Liver (tissue), 3 donors: Measurements from ENCODE around the gene LMF1.

Source experiments
- CTCF ChIP-seq: fragments of 150-350 bp; IDR thresholded peaks from 2 replicates; pipeline ENCODE4 v1.5.1; 2017; ENCODE audit warnings: improper control_type of control experiment, low read depth, low read length; ENCODE audit not compliant: missing input control
- HNF4G ChIP-seq: IDR thresholded peaks from 2 replicates; pipeline ENCODE4 v1.6.1; 2016; ENCODE audit warnings: antibody characterized with exemption
- MAX ChIP-seq: IDR thresholded peaks from 2 replicates; pipeline ENCODE4 v1.6.1; 2016; ENCODE audit warnings: antibody characterized with exemption
- RAD21 ChIP-seq, 2 donors: IDR thresholded peaks; 2 replicates each; pipeline ENCODE4 v1.6.1; 2016; ENCODE audit warnings: antibody characterized with exemption in 2 of 2, mild to moderate bottlenecking in 2 of 2
- YY1 ChIP-seq: IDR thresholded peaks from 2 replicates; pipeline ENCODE4 v1.6.1; 2016; ENCODE audit warnings: antibody characterized with exemption, mild to moderate bottlenecking
- TF ChIP-seq, protein P1 (sequence below): IDR thresholded peaks from 2 replicates; pipeline ENCODE4 v1.6.1; 2016; ENCODE audit warnings: antibody characterized with exemption
- TF ChIP-seq, protein P2 (sequence below): IDR thresholded peaks from 2 replicates; pipeline ENCODE4 v1.6.1; 2016; ENCODE audit warnings: antibody characterized with exemption, mild to moderate bottlenecking
- donor health status: healthy.
- donor health status: healthy.

DNA sequence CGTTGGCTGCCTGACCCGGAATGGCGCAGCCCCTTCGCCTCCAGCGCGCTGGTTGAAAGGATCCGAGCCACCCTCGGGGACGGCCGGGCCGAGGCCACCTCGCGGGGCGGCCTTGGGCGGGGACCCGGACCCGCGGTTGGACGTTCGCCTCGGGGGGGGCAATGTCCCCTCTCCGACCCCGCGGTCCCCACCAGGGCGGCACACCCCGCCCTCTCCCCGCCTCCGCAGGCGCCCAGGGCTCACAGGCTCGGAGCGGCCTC is 9.7 kb upstream of the LMF1 start:
- TF ChIP-seq CTCF = no peak
- TF ChIP-seq, protein P1, sequence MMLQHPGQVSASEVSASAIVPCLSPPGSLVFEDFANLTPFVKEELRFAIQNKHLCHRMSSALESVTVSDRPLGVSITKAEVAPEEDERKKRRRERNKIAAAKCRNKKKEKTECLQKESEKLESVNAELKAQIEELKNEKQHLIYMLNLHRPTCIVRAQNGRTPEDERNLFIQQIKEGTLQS = no peak
- TF ChIP-seq HNF4G = no peak
- TF ChIP-seq, protein P2, sequence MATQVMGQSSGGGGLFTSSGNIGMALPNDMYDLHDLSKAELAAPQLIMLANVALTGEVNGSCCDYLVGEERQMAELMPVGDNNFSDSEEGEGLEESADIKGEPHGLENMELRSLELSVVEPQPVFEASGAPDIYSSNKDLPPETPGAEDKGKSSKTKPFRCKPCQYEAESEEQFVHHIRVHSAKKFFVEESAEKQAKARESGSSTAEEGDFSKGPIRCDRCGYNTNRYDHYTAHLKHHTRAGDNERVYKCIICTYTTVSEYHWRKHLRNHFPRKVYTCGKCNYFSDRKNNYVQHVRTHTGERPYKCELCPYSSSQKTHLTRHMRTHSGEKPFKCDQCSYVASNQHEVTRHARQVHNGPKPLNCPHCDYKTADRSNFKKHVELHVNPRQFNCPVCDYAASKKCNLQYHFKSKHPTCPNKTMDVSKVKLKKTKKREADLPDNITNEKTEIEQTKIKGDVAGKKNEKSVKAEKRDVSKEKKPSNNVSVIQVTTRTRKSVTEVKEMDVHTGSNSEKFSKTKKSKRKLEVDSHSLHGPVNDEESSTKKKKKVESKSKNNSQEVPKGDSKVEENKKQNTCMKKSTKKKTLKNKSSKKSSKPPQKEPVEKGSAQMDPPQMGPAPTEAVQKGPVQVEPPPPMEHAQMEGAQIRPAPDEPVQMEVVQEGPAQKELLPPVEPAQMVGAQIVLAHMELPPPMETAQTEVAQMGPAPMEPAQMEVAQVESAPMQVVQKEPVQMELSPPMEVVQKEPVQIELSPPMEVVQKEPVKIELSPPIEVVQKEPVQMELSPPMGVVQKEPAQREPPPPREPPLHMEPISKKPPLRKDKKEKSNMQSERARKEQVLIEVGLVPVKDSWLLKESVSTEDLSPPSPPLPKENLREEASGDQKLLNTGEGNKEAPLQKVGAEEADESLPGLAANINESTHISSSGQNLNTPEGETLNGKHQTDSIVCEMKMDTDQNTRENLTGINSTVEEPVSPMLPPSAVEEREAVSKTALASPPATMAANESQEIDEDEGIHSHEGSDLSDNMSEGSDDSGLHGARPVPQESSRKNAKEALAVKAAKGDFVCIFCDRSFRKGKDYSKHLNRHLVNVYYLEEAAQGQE = no peak
- no peak for TF ChIP-seq MAX
- no peak for TF ChIP-seq YY1
- no peak for TF ChIP-seq RAD21 (IDR thresholded peaks at IDR 0.05)
